Lower leg skin (tissue), 4 donors: ENCODE data around the gene MITD1. TPM values are rescaled to one million over a fixed set of nuclear protein-coding genes. Genes with fewer than 3 reads are reported as not detected.

ENCODE experiments used
- DNase-seq, 2 donors: peaks; one replicate each; pipeline ENCODE4 v3.0.0-alpha.2; 2019; ENCODE audit warnings: low spot score in 2 of 2
- H3K4me3 ChIP-seq: fragments of 200-600 bp; sonication (generic); 2 replicates; pipeline ENCODE4 v1.5.1; 2017; ENCODE audit warnings: mild to moderate bottlenecking, low read depth; ENCODE audit not compliant: poor library complexity, severe bottlenecking
- POLR2A ChIP-seq, 2 donors: fragments of 450-650 bp; IDR thresholded peaks; one replicate each; pipeline ENCODE4 v1.6.1; 2016 to 2017; ENCODE audit warnings: antibody characterized with exemption in 2 of 2, mild to moderate bottlenecking in 1 of 2, moderate library complexity in 1 of 2
- WGBS, 2 donors: methylation state at CpG; one replicate each; pipeline ENCODE4 v1.1.5; 2018; 5-methylcytosine and 5-hydroxymethylcytosine counted together
- intact Hi-C: fragments of 100-400 bp; cut with DNase I; formaldehyde crosslinking; loops from one replicate; pipeline ENCODE4 v1.15.0; 2023; ENCODE audit warnings: low total_unique reads
- total RNA-seq, 4 donors: library from RNA; depleted of rRNA; stranded (reverse); fragments of >200 nt; gene quantifications; one replicate each; pipeline ENCODE4 v1.1.0, GENCODE V29; 2016
- TF ChIP-seq, protein P1 (sequence below), 3 donors: fragments of 450-650 bp; IDR thresholded peaks; one replicate each; pipeline ENCODE4 v1.5.1; 2016; ENCODE audit warnings: antibody characterized with exemption in 3 of 3, mild to moderate bottlenecking in 3 of 3, moderate library complexity in 2 of 3

The MITD1 gene
- total RNA-seq, 4 donors from 2014 or later = 14.5 to 32.4 (median 25.4) TPM

GRCh38 chr2:99159594-99159993 is 21.3 kb downstream of the MITD1 start:
- H3K4me3 ChIP-seq = no peak overlapping the region
- TF ChIP-seq, protein P1, sequence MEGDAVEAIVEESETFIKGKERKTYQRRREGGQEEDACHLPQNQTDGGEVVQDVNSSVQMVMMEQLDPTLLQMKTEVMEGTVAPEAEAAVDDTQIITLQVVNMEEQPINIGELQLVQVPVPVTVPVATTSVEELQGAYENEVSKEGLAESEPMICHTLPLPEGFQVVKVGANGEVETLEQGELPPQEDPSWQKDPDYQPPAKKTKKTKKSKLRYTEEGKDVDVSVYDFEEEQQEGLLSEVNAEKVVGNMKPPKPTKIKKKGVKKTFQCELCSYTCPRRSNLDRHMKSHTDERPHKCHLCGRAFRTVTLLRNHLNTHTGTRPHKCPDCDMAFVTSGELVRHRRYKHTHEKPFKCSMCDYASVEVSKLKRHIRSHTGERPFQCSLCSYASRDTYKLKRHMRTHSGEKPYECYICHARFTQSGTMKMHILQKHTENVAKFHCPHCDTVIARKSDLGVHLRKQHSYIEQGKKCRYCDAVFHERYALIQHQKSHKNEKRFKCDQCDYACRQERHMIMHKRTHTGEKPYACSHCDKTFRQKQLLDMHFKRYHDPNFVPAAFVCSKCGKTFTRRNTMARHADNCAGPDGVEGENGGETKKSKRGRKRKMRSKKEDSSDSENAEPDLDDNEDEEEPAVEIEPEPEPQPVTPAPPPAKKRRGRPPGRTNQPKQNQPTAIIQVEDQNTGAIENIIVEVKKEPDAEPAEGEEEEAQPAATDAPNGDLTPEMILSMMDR (IDR thresholded peaks at IDR 0.05) = no peak
- no peak for TF ChIP-seq POLR2A (IDR thresholded peaks at IDR 0.05)
- intact Hi-C loops = no loop called here
- no peak for DNase-seq
- 87 to 93% methylated on average over 4 of the region's 4 CpGs for WGBS, 2 donors

GRCh38 chr2:99158599-99158998 is 22.3 kb downstream of the MITD1 start:
- 92% methylated on average over 5 of the region's 5 CpGs for WGBS, 2 donors
- H3K4me3 ChIP-seq = no peak overlapping the region
- intact Hi-C loops = no loop called here

GRCh38 chr2:99156891-99157290 is 24.0 kb downstream of the MITD1 start:
- TF ChIP-seq, protein P1 (IDR thresholded peaks at IDR 0.05) = no peak
- no peak for TF ChIP-seq POLR2A (IDR thresholded peaks at IDR 0.05)
- no peak for DNase-seq
- 82% methylated on average over 1 of the region's 1 CpG for WGBS, 2 donors
- H3K4me3 ChIP-seq = no peak overlapping the region
- intact Hi-C loops = no loop called here

More at GRCh38 chr2:99158599-99158998, 22.3 kb downstream of the MITD1 start:
- DNase-seq = no peak
- TF ChIP-seq POLR2A (IDR thresholded peaks at IDR 0.05) = no peak
- TF ChIP-seq, protein P1 (IDR thresholded peaks at IDR 0.05) = no peak

DNA sequence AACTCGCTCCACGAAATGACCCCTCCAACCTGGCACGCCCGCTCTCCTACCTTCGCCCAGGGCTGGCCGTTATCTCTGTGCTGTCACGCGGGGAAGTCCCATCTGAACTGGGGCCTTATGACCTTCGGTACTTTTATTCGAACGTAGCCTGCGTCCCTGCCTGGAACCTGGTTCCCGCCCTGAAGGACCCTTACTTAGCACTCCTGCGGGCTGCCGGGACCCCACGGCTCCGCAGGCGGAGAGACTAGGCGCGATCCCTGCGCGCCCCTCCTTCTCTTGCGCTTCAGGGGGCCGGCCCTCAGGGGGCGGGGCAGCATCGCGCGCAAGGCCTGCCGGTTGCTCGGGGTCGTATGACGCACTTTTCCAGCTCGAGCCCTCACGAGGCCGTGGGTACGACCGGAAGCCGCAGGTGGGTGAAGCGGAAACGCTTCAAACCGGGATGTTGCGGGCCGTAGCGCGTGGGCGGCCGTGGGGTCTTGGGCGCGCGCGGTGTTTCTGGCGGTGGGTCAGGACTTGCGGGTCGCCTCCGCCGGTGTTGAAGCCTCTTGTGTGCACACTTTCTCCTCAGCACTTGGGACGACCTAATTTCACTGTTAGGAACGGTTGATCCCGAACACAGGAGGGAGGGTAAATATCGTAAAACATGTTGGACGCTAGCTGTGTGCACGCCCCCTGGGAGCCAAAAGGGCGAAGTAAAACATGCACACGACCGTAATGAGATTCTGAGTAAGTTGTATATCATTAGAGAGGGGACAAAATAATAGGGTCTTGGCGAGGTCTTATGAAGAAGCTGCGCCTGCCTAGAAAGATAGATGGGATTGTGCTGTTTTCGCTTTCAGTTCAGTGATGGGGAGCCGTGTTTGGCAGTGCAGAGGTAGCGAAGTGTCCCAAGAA is 26.0 kb downstream of the MITD1 start, which contains the start of the genes LIPT1 and TSGA10:
TSS of gene LIPT1 (plus strand) at position 325 of the 894 bp plus-strand sequence. CDS start 6,991 bp downstream, outside the sequence.
TSS of gene TSGA10 (minus strand) at position 300 of the 894 bp plus-strand sequence. CDS start 45,503 bp downstream, outside the sequence.
- intact Hi-C loops = no loop called here
- 0 to 1% methylated on average over 45 to 48 of the region's 70 CpGs for WGBS, 2 donors
- peak; percentile 91 to 98 for DNase-seq
- H3K4me3 ChIP-seq = peak within 1 kb of the TSS; percentile 55
- TF ChIP-seq, protein P1 (IDR thresholded peaks at IDR 0.05) = no peak
- TF ChIP-seq POLR2A (IDR thresholded peaks at IDR 0.05) = peak in 1 of 2 donors; percentile 42

GRCh38 chr2:99153921-99154604 is 26.8 kb downstream of the MITD1 start:
- 38 to 39% methylated on average over 12 of the region's 12 CpGs for WGBS, 2 donors
- TF ChIP-seq, protein P1 (IDR thresholded peaks at IDR 0.05) = no peak
- no peak for TF ChIP-seq POLR2A (IDR thresholded peaks at IDR 0.05)
- DNase-seq = no peak
- intact Hi-C loops = no loop called here
- peak overlapping the region; percentile 55 for H3K4me3 ChIP-seq
